WTC11 (cell line): ENCODE results near the gene MRS2. TPM values are rescaled to one million over a fixed set of nuclear protein-coding genes. Genes with fewer than 3 reads are reported as not detected.

Experiments
- ATAC-seq: fragments of 200-7000 bp; cut with Tn5 transposase; 2 replicates; pipeline ENCODE4 v1.10.0; 2021; ENCODE audit warnings: mild to moderate bottlenecking, moderate library complexity
- CTCF ChIA-PET: fragments of 300-600 bp; sonication (Branson Sonifier 250); formaldehyde crosslinking; loops from one replicate; lab custom pipeline; 2021; ENCODE audit warnings: antibody characterized with exemption; lab: Charles Lee
- POLR2A ChIA-PET: fragments of 350-600 bp; sonication (Branson Sonifier 250); formaldehyde crosslinking; loops from one replicate; lab custom pipeline; 2021; ENCODE audit warnings: antibody characterized with exemption; lab: Charles Lee
- DNase-seq: peaks from one replicate; pipeline ENCODE4 v3.0.0; 2021; ENCODE audit warnings: low spot score
- H3K27ac Mint-ChIP-seq: 2 replicates; pipeline ENCODE4 v1.8.0; 2021; ENCODE audit warnings: mixed read lengths
- H3K27me3 Mint-ChIP-seq: 2 replicates; pipeline ENCODE4 v1.8.0; 2021; ENCODE audit warnings: low read depth, mild to moderate bottlenecking, moderate library complexity, mixed read lengths
- H3K36me3 Mint-ChIP-seq: 2 replicates; pipeline ENCODE4 v1.8.0; 2021; ENCODE audit warnings: mixed read lengths
- H3K4me1 Mint-ChIP-seq: 2 replicates; pipeline ENCODE4 v1.8.0; 2022; ENCODE audit warnings: mixed read lengths
- H3K4me3 Mint-ChIP-seq: 2 replicates; pipeline ENCODE4 v1.8.0; 2021; ENCODE audit warnings: mild to moderate bottlenecking, moderate library complexity, mixed read lengths
- H3K9me3 Mint-ChIP-seq: 2 replicates; pipeline ENCODE4 v1.8.0; 2021; ENCODE audit warnings: mixed read lengths
- EMX1 ChIP-seq: fragments of 250-450 bp; sonication (Bioruptor Pico); IDR thresholded peaks from 2 replicates; pipeline ENCODE4 v1.8.0; 2021; ENCODE audit warnings: mild to moderate bottlenecking
- ETV6 ChIP-seq: sonication (generic); formaldehyde crosslinking; IDR thresholded peaks from 2 replicates; pipeline ENCODE4 v1.8.1; 2022; ENCODE audit warnings: mild to moderate bottlenecking, missing genetic modification reagents
- FOXP1 ChIP-seq: sonication (generic); formaldehyde crosslinking; IDR thresholded peaks from 2 replicates; pipeline ENCODE4 v1.8.0; 2022; ENCODE audit warnings: missing genetic modification reagents, mild to moderate bottlenecking, moderate library complexity, borderline replicate concordance
- GTF2I ChIP-seq: fragments of 250-450 bp; sonication (Bioruptor Pico); conservative IDR thresholded peaks from 2 replicates; pipeline ENCODE4 v1.4.0; 2021; ENCODE audit warnings: mild to moderate bottlenecking
- KAT7 ChIP-seq: sonication (generic); formaldehyde crosslinking; IDR thresholded peaks from 2 replicates; pipeline ENCODE4 v1.8.1; 2023; ENCODE audit warnings: missing genetic modification reagents, mild to moderate bottlenecking, borderline replicate concordance
- MYBL2 ChIP-seq: sonication (generic); formaldehyde crosslinking; IDR thresholded peaks from 2 replicates; pipeline ENCODE4 v1.8.1; 2023; ENCODE audit warnings: mild to moderate bottlenecking, moderate library complexity, missing genetic modification reagents
- ZNF121 ChIP-seq: sonication (generic); formaldehyde crosslinking; IDR thresholded peaks from 2 replicates; pipeline ENCODE4 v1.8.0; 2023; ENCODE audit warnings: missing genetic modification reagents
- total RNA-seq: library from RNA; stranded (reverse); gene quantifications from 3 replicates; pipeline ENCODE4 v1.2.3, GENCODE V29; 2021
- TF ChIP-seq, protein P1 (sequence below): fragments of 250-450 bp; sonication (Bioruptor Pico); IDR thresholded peaks from 2 replicates; pipeline ENCODE4 v2.1.2; 2022; ENCODE audit warnings: mild to moderate bottlenecking, moderate library complexity
- TF ChIP-seq, protein P2 (sequence below): sonication (generic); formaldehyde crosslinking; IDR thresholded peaks from 2 replicates; pipeline ENCODE4 v1.8.1; 2022; ENCODE audit warnings: low read depth, mild to moderate bottlenecking, moderate library complexity, missing genetic modification reagents, borderline replicate concordance
- TF ChIP-seq, protein P3 (sequence below): sonication (generic); formaldehyde crosslinking; IDR thresholded peaks from 2 replicates; pipeline ENCODE4 v1.8.1; 2022; ENCODE audit warnings: mild to moderate bottlenecking, missing genetic modification reagents, moderate library complexity, borderline replicate concordance
- TF ChIP-seq, protein P4 (sequence below): sonication (generic); formaldehyde crosslinking; IDR thresholded peaks from 2 replicates; pipeline ENCODE4 v1.8.1; 2023; ENCODE audit warnings: mild to moderate bottlenecking, missing genetic modification reagents
- TF ChIP-seq, protein P5 (sequence below): sonication (generic); formaldehyde crosslinking; IDR thresholded peaks from 2 replicates; pipeline ENCODE4 v1.8.1; 2023; ENCODE audit warnings: mild to moderate bottlenecking, missing genetic modification reagents, moderate library complexity
- TF ChIP-seq, protein P6 (sequence below): sonication (generic); formaldehyde crosslinking; IDR thresholded peaks from 2 replicates; pipeline ENCODE4 v1.8.1; 2023; ENCODE audit warnings: mild to moderate bottlenecking, missing genetic modification reagents
- TF ChIP-seq, protein P7 (sequence below): sonication (generic); formaldehyde crosslinking; IDR thresholded peaks from 2 replicates; pipeline ENCODE4 v1.8.1; 2023; ENCODE audit warnings: mild to moderate bottlenecking, missing genetic modification reagents, borderline replicate concordance
- TF ChIP-seq, protein P8 (sequence below): sonication (generic); formaldehyde crosslinking; IDR thresholded peaks from 2 replicates; pipeline ENCODE4 v1.8.1; 2022; ENCODE audit warnings: missing genetic modification reagents, borderline replicate concordance

The MRS2 gene
- total RNA-seq, 1 experiment from 2014 or later, result 91.6 TPM

DNA sequence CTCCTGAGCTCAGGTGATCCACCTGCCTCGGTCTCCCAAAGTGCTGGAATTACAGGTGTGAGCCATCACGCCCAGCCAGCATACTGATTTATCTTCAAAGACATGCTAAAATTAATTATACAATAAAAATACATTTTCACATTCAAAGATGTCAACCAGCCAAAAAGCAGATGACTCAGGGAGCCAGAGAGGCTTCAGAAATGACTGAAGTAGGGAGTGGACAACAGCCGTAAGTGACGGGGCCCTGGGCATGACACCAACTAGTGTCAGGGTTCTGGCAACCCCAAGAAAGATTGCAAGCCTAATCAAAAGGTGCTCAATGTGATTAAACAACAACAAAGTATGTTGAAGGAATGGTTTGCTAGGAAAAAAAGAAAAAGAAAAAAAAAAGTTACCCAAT is 58.2 kb downstream of the MRS2 start:
- DNase-seq, result no peak
- Mint-ChIP-seq H3K27ac (no peak overlapping the region), H3K27me3 (no peaks in the 10 kb centered on the region), H3K4me1 (no peaks in the 10 kb centered on the region), H3K9me3 (no peaks in the 10 kb centered on the region), H3K36me3 (no peaks in the 10 kb centered on the region), H3K4me3 (no peak overlapping the region)
- ATAC-seq, result no peak
- ChIA-PET POLR2A (no interaction called here), CTCF (no interaction called here)
- TF ChIP-seq KAT7 (CRISPR knock-in tag), result no peak
- TF ChIP-seq, protein P1, sequence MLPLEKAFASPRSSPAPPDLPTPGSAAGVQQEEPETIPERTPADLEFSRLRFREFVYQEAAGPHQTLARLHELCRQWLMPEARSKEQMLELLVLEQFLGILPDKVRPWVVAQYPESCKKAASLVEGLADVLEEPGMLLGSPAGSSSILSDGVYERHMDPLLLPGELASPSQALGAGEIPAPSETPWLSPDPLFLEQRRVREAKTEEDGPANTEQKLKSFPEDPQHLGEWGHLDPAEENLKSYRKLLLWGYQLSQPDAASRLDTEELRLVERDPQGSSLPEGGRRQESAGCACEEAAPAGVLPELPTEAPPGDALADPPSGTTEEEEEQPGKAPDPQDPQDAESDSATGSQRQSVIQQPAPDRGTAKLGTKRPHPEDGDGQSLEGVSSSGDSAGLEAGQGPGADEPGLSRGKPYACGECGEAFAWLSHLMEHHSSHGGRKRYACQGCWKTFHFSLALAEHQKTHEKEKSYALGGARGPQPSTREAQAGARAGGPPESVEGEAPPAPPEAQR (CRISPR knock-in tag), result no peak
- TF ChIP-seq, protein P2, sequence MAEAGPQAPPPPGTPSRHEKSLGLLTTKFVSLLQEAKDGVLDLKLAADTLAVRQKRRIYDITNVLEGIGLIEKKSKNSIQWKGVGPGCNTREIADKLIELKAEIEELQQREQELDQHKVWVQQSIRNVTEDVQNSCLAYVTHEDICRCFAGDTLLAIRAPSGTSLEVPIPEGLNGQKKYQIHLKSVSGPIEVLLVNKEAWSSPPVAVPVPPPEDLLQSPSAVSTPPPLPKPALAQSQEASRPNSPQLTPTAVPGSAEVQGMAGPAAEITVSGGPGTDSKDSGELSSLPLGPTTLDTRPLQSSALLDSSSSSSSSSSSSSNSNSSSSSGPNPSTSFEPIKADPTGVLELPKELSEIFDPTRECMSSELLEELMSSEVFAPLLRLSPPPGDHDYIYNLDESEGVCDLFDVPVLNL (CRISPR knock-in tag), result no peak
- TF ChIP-seq, protein P3, sequence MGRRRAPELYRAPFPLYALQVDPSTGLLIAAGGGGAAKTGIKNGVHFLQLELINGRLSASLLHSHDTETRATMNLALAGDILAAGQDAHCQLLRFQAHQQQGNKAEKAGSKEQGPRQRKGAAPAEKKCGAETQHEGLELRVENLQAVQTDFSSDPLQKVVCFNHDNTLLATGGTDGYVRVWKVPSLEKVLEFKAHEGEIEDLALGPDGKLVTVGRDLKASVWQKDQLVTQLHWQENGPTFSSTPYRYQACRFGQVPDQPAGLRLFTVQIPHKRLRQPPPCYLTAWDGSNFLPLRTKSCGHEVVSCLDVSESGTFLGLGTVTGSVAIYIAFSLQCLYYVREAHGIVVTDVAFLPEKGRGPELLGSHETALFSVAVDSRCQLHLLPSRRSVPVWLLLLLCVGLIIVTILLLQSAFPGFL (CRISPR knock-in tag), result no peak
- TF ChIP-seq, protein P4, sequence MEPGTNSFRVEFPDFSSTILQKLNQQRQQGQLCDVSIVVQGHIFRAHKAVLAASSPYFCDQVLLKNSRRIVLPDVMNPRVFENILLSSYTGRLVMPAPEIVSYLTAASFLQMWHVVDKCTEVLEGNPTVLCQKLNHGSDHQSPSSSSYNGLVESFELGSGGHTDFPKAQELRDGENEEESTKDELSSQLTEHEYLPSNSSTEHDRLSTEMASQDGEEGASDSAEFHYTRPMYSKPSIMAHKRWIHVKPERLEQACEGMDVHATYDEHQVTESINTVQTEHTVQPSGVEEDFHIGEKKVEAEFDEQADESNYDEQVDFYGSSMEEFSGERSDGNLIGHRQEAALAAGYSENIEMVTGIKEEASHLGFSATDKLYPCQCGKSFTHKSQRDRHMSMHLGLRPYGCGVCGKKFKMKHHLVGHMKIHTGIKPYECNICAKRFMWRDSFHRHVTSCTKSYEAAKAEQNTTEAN (CRISPR knock-in tag), result no peak
- no peak for TF ChIP-seq MYBL2
- TF ChIP-seq, protein P5, sequence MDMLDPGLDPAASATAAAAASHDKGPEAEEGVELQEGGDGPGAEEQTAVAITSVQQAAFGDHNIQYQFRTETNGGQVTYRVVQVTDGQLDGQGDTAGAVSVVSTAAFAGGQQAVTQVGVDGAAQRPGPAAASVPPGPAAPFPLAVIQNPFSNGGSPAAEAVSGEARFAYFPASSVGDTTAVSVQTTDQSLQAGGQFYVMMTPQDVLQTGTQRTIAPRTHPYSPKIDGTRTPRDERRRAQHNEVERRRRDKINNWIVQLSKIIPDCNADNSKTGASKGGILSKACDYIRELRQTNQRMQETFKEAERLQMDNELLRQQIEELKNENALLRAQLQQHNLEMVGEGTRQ (CRISPR knock-in tag), result no peak
- TF ChIP-seq, protein P6, sequence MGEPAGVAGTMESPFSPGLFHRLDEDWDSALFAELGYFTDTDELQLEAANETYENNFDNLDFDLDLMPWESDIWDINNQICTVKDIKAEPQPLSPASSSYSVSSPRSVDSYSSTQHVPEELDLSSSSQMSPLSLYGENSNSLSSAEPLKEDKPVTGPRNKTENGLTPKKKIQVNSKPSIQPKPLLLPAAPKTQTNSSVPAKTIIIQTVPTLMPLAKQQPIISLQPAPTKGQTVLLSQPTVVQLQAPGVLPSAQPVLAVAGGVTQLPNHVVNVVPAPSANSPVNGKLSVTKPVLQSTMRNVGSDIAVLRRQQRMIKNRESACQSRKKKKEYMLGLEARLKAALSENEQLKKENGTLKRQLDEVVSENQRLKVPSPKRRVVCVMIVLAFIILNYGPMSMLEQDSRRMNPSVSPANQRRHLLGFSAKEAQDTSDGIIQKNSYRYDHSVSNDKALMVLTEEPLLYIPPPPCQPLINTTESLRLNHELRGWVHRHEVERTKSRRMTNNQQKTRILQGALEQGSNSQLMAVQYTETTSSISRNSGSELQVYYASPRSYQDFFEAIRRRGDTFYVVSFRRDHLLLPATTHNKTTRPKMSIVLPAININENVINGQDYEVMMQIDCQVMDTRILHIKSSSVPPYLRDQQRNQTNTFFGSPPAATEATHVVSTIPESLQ (CRISPR knock-in tag), result no peak
- TF ChIP-seq, protein P7, sequence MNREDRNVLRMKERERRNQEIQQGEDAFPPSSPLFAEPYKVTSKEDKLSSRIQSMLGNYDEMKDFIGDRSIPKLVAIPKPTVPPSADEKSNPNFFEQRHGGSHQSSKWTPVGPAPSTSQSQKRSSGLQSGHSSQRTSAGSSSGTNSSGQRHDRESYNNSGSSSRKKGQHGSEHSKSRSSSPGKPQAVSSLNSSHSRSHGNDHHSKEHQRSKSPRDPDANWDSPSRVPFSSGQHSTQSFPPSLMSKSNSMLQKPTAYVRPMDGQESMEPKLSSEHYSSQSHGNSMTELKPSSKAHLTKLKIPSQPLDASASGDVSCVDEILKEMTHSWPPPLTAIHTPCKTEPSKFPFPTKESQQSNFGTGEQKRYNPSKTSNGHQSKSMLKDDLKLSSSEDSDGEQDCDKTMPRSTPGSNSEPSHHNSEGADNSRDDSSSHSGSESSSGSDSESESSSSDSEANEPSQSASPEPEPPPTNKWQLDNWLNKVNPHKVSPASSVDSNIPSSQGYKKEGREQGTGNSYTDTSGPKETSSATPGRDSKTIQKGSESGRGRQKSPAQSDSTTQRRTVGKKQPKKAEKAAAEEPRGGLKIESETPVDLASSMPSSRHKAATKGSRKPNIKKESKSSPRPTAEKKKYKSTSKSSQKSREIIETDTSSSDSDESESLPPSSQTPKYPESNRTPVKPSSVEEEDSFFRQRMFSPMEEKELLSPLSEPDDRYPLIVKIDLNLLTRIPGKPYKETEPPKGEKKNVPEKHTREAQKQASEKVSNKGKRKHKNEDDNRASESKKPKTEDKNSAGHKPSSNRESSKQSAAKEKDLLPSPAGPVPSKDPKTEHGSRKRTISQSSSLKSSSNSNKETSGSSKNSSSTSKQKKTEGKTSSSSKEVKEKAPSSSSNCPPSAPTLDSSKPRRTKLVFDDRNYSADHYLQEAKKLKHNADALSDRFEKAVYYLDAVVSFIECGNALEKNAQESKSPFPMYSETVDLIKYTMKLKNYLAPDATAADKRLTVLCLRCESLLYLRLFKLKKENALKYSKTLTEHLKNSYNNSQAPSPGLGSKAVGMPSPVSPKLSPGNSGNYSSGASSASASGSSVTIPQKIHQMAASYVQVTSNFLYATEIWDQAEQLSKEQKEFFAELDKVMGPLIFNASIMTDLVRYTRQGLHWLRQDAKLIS (CRISPR knock-in tag), result no peak
- TF ChIP-seq FOXP1 (CRISPR knock-in tag), result no peak
- TF ChIP-seq ETV6, result no peak
- TF ChIP-seq EMX1, result no peak
- no peak for TF ChIP-seq ZNF121 (CRISPR knock-in tag)
- TF ChIP-seq, protein P8, sequence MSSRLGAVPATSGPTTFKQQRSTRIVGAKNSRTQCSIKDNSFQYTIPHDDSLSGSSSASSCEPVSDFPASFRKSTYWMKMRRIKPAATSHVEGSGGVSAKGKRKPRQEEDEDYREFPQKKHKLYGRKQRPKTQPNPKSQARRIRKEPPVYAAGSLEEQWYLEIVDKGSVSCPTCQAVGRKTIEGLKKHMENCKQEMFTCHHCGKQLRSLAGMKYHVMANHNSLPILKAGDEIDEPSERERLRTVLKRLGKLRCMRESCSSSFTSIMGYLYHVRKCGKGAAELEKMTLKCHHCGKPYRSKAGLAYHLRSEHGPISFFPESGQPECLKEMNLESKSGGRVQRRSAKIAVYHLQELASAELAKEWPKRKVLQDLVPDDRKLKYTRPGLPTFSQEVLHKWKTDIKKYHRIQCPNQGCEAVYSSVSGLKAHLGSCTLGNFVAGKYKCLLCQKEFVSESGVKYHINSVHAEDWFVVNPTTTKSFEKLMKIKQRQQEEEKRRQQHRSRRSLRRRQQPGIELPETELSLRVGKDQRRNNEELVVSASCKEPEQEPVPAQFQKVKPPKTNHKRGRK (CRISPR knock-in tag), result no peak
- TF ChIP-seq GTF2I, result no peak
